Neural cell (in vitro differentiated cells): Measurements from ENCODE around the gene UNC5C. TPM values are rescaled to one million over a fixed set of nuclear protein-coding genes. Genes with fewer than 3 reads are reported as not detected.

Experiments
- H2AFZ ChIP-seq: fragments of 200-600, 300-800 bp; sonication (generic), shearing (Covaris generic); 2 replicates; pipeline ENCODE4 v1.6.0; 2014; ENCODE audit warnings: low read depth, mild to moderate bottlenecking, antibody characterized with exemption, low read length, moderate library complexity
- H3F3A ChIP-seq: fragments of 200-600 bp; shearing (Covaris generic); 2 replicates; pipeline ENCODE4 v1.6.1; 2016; ENCODE audit warnings: mild to moderate bottlenecking, moderate library complexity, mixed read lengths, antibody characterized with exemption, low read length; ENCODE audit not compliant: insufficient read depth, poor library complexity, severe bottlenecking
- H3K27ac ChIP-seq: fragments of 200-600, 300-800 bp; sonication (generic), shearing (Covaris generic); 2 replicates; pipeline ENCODE4 v1.5.1; 2014; ENCODE audit warnings: mild to moderate bottlenecking, low read length, moderate library complexity
- H3K27me3 ChIP-seq: fragments of 300-800, 200-600 bp; sonication (generic), shearing (Covaris generic); 2 replicates; pipeline ENCODE4 v1.6.0; 2014; ENCODE audit warnings: mild to moderate bottlenecking, low read depth, low read length, moderate library complexity; ENCODE audit not compliant: insufficient read depth
- H3K36me3 ChIP-seq: fragments of 300-800, 200-600 bp; sonication (generic), shearing (Covaris generic); 2 replicates; pipeline ENCODE4 v1.5.1; 2014; ENCODE audit warnings: mild to moderate bottlenecking, antibody characterized with exemption, low read length, moderate library complexity; ENCODE audit not compliant: insufficient read depth
- H3K4me2 ChIP-seq: fragments of 300-800, 200-600 bp; sonication (generic), shearing (Covaris generic); 2 replicates; pipeline ENCODE4 v1.6.0; 2014; ENCODE audit warnings: mild to moderate bottlenecking, low read length
- H3K4me3 ChIP-seq: fragments of 300-800, 200-600 bp; sonication (generic), shearing (Covaris generic); 2 replicates; pipeline ENCODE4 v1.5.1; 2014; ENCODE audit warnings: mild to moderate bottlenecking, low read length, moderate library complexity
- H3K79me2 ChIP-seq: fragments of 200-600 bp; shearing (Covaris generic); replicated peaks from 2 replicates; pipeline ENCODE4 v1.6.0; 2014; ENCODE audit warnings: mild to moderate bottlenecking, low read length, moderate library complexity; ENCODE audit not compliant: insufficient read depth
- H3K9ac ChIP-seq: fragments of 300-800, 200-600 bp; sonication (generic), shearing (Covaris generic); 2 replicates; pipeline ENCODE4 v1.6.1; 2016; ENCODE audit warnings: mild to moderate bottlenecking, low read length, mixed read lengths
- H3K9me2 ChIP-seq: fragments of 200-600 bp; shearing (Covaris generic); 2 replicates; pipeline ENCODE4 v1.6.1; 2016; ENCODE audit warnings: mild to moderate bottlenecking, low read length, mixed read lengths; ENCODE audit not compliant: insufficient read depth
- H3K9me3 ChIP-seq: fragments of 200-600, 300-800 bp; sonication (generic), shearing (Covaris generic); 2 replicates; pipeline ENCODE4 v1.6.1; 2016; ENCODE audit warnings: mild to moderate bottlenecking, mixed run types, low read length, moderate library complexity, mixed read lengths
- H4K20me1 ChIP-seq: fragments of 200-600 bp; shearing (Covaris generic); 2 replicates; pipeline ENCODE4 v1.6.1; 2016; ENCODE audit warnings: mild to moderate bottlenecking, mixed run types; ENCODE audit not compliant: insufficient read depth
- EP300 ChIP-seq: fragments of 450-650 bp; conservative IDR thresholded peaks from 2 replicates; pipeline ENCODE4 v1.6.1; 2014; ENCODE audit warnings: antibody characterized with exemption, mild to moderate bottlenecking, moderate library complexity; ENCODE audit not compliant: poor library complexity, severe bottlenecking
- EZH2 ChIP-seq: fragments of 200-600, 300-800 bp; shearing (Covaris generic), sonication (generic); IDR thresholded peaks from 2 replicates; pipeline ENCODE4 v1.6.1; 2014; ENCODE audit warnings: antibody characterized with exemption, low read length, borderline replicate concordance, mild to moderate bottlenecking; ENCODE audit not compliant: insufficient read depth, poor library complexity, severe bottlenecking
- MXI1 ChIP-seq: fragments of 450-650 bp; conservative IDR thresholded peaks from 2 replicates; pipeline ENCODE4 v1.6.1; 2014; ENCODE audit warnings: antibody characterized with exemption, mild to moderate bottlenecking; ENCODE audit not compliant: poor library complexity, severe bottlenecking
- POLR2AphosphoS5 ChIP-seq: IDR thresholded peaks from 2 replicates; pipeline ENCODE4 v1.6.1; 2012
- RAD21 ChIP-seq: fragments of 450-650 bp; conservative IDR thresholded peaks from 2 replicates; pipeline ENCODE4 v1.6.1; 2014; ENCODE audit warnings: antibody characterized with exemption, mild to moderate bottlenecking, moderate library complexity
- SMC3 ChIP-seq: fragments of 450-650 bp; conservative IDR thresholded peaks from 2 replicates; pipeline ENCODE4 v1.6.1; 2014; ENCODE audit warnings: antibody characterized with exemption, mild to moderate bottlenecking, moderate library complexity; ENCODE audit not compliant: poor library complexity
- TAF1 ChIP-seq: IDR thresholded peaks from 2 replicates; pipeline ENCODE4 v1.6.1; 2012; ENCODE audit warnings: low read depth
- polyA plus RNA-seq: library from polyadenylated mRNA; depleted of rRNA; stranded (reverse); fragments of >200 nt; gene quantifications from 2 replicates; pipeline ENCODE4 v1.2.3, GENCODE V29; 2014
- TF ChIP-seq, protein P1 (sequence below): fragments of 450-650 bp; IDR thresholded peaks from 2 replicates; pipeline ENCODE4 v1.5.1; 2014; ENCODE audit warnings: antibody characterized with exemption, mild to moderate bottlenecking, moderate library complexity; ENCODE audit not compliant: poor library complexity, severe bottlenecking
- TF ChIP-seq, protein P2 (sequence below): IDR thresholded peaks from 2 replicates; pipeline ENCODE4 v1.6.1; 2012; ENCODE audit warnings: borderline replicate concordance

Gene UNC5C
- polyA plus RNA-seq, 1 donor from 2014 or later, result 0.56 TPM

DNA sequence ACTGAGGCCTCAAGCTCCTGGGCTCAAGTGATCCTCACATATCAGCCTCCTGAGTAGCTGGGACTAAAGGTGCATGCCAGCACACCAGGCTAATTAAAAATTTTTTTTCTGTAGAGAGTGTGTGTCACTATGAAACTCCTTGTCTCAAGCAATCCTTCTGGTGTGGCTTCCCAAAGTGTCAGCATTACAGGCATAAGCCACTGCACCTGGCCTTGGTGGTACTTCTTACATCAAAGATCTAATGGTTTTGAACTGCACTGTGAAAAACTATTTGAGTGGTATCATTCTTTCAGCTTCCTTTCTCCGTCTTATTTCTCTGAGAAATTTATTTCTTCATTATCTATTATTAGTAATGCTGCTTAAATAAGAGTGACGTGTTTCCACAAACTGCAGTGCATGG, 98.5 kb downstream of the UNC5C start:
- Histone ChIP-seq H3K27me3 (no peaks in the 10 kb centered on the region), H3K9ac (no peak overlapping the region), H3K79me2 (no peaks in the 10 kb centered on the region), H3K4me3 (no peak overlapping the region), H3K27ac (no peak overlapping the region), H3K4me2 (no peak overlapping the region), H3K9me2 (no peaks in the 10 kb centered on the region), H2AFZ (no peak overlapping the region), H3F3A (no peaks in the 10 kb centered on the region), H4K20me1 (no peaks in the 10 kb centered on the region), H3K9me3 (no peaks in the 10 kb centered on the region), H3K36me3 (no peaks in the 10 kb centered on the region)
- TF ChIP-seq, protein P1, sequence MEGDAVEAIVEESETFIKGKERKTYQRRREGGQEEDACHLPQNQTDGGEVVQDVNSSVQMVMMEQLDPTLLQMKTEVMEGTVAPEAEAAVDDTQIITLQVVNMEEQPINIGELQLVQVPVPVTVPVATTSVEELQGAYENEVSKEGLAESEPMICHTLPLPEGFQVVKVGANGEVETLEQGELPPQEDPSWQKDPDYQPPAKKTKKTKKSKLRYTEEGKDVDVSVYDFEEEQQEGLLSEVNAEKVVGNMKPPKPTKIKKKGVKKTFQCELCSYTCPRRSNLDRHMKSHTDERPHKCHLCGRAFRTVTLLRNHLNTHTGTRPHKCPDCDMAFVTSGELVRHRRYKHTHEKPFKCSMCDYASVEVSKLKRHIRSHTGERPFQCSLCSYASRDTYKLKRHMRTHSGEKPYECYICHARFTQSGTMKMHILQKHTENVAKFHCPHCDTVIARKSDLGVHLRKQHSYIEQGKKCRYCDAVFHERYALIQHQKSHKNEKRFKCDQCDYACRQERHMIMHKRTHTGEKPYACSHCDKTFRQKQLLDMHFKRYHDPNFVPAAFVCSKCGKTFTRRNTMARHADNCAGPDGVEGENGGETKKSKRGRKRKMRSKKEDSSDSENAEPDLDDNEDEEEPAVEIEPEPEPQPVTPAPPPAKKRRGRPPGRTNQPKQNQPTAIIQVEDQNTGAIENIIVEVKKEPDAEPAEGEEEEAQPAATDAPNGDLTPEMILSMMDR, result no peak
- TF ChIP-seq TAF1 (no peak), RAD21 (no peak), EZH2 (no peak), POLR2AphosphoS5 (no peak), SMC3 (no peak), EP300 (no peak), MXI1 (no peak)
- TF ChIP-seq, protein P2, sequence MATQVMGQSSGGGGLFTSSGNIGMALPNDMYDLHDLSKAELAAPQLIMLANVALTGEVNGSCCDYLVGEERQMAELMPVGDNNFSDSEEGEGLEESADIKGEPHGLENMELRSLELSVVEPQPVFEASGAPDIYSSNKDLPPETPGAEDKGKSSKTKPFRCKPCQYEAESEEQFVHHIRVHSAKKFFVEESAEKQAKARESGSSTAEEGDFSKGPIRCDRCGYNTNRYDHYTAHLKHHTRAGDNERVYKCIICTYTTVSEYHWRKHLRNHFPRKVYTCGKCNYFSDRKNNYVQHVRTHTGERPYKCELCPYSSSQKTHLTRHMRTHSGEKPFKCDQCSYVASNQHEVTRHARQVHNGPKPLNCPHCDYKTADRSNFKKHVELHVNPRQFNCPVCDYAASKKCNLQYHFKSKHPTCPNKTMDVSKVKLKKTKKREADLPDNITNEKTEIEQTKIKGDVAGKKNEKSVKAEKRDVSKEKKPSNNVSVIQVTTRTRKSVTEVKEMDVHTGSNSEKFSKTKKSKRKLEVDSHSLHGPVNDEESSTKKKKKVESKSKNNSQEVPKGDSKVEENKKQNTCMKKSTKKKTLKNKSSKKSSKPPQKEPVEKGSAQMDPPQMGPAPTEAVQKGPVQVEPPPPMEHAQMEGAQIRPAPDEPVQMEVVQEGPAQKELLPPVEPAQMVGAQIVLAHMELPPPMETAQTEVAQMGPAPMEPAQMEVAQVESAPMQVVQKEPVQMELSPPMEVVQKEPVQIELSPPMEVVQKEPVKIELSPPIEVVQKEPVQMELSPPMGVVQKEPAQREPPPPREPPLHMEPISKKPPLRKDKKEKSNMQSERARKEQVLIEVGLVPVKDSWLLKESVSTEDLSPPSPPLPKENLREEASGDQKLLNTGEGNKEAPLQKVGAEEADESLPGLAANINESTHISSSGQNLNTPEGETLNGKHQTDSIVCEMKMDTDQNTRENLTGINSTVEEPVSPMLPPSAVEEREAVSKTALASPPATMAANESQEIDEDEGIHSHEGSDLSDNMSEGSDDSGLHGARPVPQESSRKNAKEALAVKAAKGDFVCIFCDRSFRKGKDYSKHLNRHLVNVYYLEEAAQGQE, result no peak

DNA sequence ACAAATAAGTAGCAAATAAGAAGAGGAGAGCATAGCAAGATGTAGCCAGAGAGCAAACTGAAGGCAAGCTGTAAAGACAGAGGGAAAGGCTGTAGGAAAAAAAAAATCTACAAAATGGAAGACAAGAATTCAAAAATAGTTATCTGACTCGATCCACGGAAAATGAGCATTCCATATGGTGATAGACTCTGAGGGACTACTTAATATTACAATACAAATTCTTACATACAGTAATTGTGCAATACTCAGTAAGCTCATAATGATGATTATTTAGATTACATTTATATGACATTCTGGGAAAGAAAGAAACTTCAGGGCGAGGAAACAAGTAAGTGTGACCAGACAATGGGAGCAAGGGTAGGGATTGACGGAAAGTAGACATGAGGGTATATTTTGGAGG, 102.6 kb downstream of the UNC5C start:
- H3K4me3 ChIP-seq, result no peak overlapping the region
- H3K9me2 ChIP-seq, result no peaks in the 10 kb centered on the region
- no peak overlapping the region for H3K27ac ChIP-seq
- TF ChIP-seq RAD21 (no peak), EP300 (no peak), POLR2AphosphoS5 (no peak), MXI1 (no peak), SMC3 (no peak), TAF1 (no peak)
- TF ChIP-seq, protein P1, result no peak
- no peaks in the 10 kb centered on the region for H3K79me2 ChIP-seq
- H3K4me2 ChIP-seq, result no peak overlapping the region
- H3F3A ChIP-seq, result no peaks in the 10 kb centered on the region
- no peaks in the 10 kb centered on the region for H3K36me3 ChIP-seq
- H3K9ac ChIP-seq, result no peak overlapping the region
- no peaks in the 10 kb centered on the region for H4K20me1 ChIP-seq
- no peak overlapping the region for H2AFZ ChIP-seq
- no peaks in the 10 kb centered on the region for H3K9me3 ChIP-seq
- H3K27me3 ChIP-seq, result no peaks in the 10 kb centered on the region
